SK-N-SH treated with all-trans-retinoic acid at 6 μM for 48 hours (cell line): ENCODE results near the gene LRBA.

ENCODE experiments used
- ATAC-seq: fragments of 200-7000 bp; cut with Tn5 transposase; 3 replicates; pipeline ENCODE4 v1.9.1; 2020; ENCODE audit warnings: mild to moderate bottlenecking, moderate library complexity
- ARNTL ChIP-seq: fragments of 450-650 bp; formaldehyde crosslinking; IDR thresholded peaks from 2 replicates; pipeline ENCODE4 v1.5.0; 2020; ENCODE audit warnings: low read depth, mild to moderate bottlenecking, moderate library complexity, borderline replicate concordance
- BACH2 ChIP-seq: fragments of 250-450 bp; sonication (Bioruptor Pico); IDR thresholded peaks from 2 replicates; pipeline ENCODE4 v1.9.0; 2021; ENCODE audit warnings: mild to moderate bottlenecking, borderline replicate concordance
- CSDC2 ChIP-seq: fragments of 250-450 bp; sonication (Bioruptor Pico); IDR thresholded peaks from 2 replicates; pipeline ENCODE4 v1.5.0; 2020; ENCODE audit warnings: mild to moderate bottlenecking, moderate library complexity
- ESRRG ChIP-seq: fragments of 250-450 bp; sonication (Bioruptor Pico); IDR thresholded peaks from 2 replicates; pipeline ENCODE4 v1.6.1; 2021; ENCODE audit warnings: mild to moderate bottlenecking
- GLIS3 ChIP-seq: fragments of 250-450 bp; sonication (Bioruptor Pico); IDR thresholded peaks from 2 replicates; pipeline ENCODE4 v1.5.0; 2020; ENCODE audit warnings: mild to moderate bottlenecking, moderate library complexity
- ISL1 ChIP-seq: fragments of 250-450 bp; sonication (Bioruptor Pico); IDR thresholded peaks from 2 replicates; pipeline ENCODE4 v2.1.2; 2022; ENCODE audit warnings: mild to moderate bottlenecking, moderate library complexity
- OSR1 ChIP-seq: fragments of 250-450 bp; sonication (Bioruptor Pico); IDR thresholded peaks from 2 replicates; pipeline ENCODE4 v1.8.0; 2022; ENCODE audit warnings: moderate library complexity, mild to moderate bottlenecking, inconsistent platforms
- PPARA ChIP-seq: fragments of 250-450 bp; sonication (Bioruptor Pico); IDR thresholded peaks from 2 replicates; pipeline ENCODE4 v1.5.0; 2020; ENCODE audit warnings: mild to moderate bottlenecking, borderline replicate concordance
- RARB ChIP-seq: fragments of 250-450 bp; sonication (Bioruptor Pico); IDR thresholded peaks from 2 replicates; pipeline ENCODE4 v1.8.0; 2021; ENCODE audit warnings: mild to moderate bottlenecking, moderate library complexity
- SNAI2 ChIP-seq: fragments of 250-450 bp; sonication (Bioruptor Pico); IDR thresholded peaks from 2 replicates; pipeline ENCODE4 v1.5.0; 2020; ENCODE audit warnings: mild to moderate bottlenecking, moderate library complexity
- TCF4 ChIP-seq: fragments of 250-450 bp; sonication (Bioruptor Pico); IDR thresholded peaks from 2 replicates; pipeline ENCODE4 v1.8.0; 2021; ENCODE audit warnings: mild to moderate bottlenecking, moderate library complexity, borderline replicate concordance
- ZC3H10 ChIP-seq: fragments of 250-450 bp; sonication (Bioruptor Pico); IDR thresholded peaks from 2 replicates; pipeline ENCODE4 v1.5.1; 2021; ENCODE audit warnings: mild to moderate bottlenecking, moderate library complexity
- ZFP3 ChIP-seq: fragments of 250-450 bp; sonication (Bioruptor Pico); IDR thresholded peaks from 2 replicates; pipeline ENCODE4 v1.5.0; 2020; ENCODE audit warnings: mild to moderate bottlenecking, moderate library complexity
- ZFP30 ChIP-seq: fragments of 450-650 bp; formaldehyde crosslinking; IDR thresholded peaks from 2 replicates; pipeline ENCODE4 v1.5.0; 2022; ENCODE audit warnings: mild to moderate bottlenecking, moderate library complexity
- ZNF565 ChIP-seq: fragments of 450-650 bp; formaldehyde crosslinking; conservative IDR thresholded peaks from 2 replicates; pipeline ENCODE4 v1.5.0; 2020; ENCODE audit warnings: low read depth, mild to moderate bottlenecking, moderate library complexity
- ZNF70 ChIP-seq: fragments of 450-650 bp; formaldehyde crosslinking; IDR thresholded peaks from 2 replicates; pipeline ENCODE4 v1.5.0; 2020; ENCODE audit warnings: mild to moderate bottlenecking, moderate library complexity
- ZNF8 ChIP-seq: fragments of 450-650 bp; formaldehyde crosslinking; IDR thresholded peaks from 2 replicates; pipeline ENCODE4 v1.5.0; 2020; ENCODE audit warnings: mild to moderate bottlenecking, moderate library complexity
- TF ChIP-seq, protein P1 (sequence below): fragments of 250-450 bp; sonication (Bioruptor Pico); IDR thresholded peaks from 2 replicates; pipeline ENCODE4 v1.5.1; 2020; ENCODE audit warnings: low read depth, mild to moderate bottlenecking, moderate library complexity
- TF ChIP-seq, protein P2 (sequence below): fragments of 250-450 bp; sonication (Bioruptor Pico); IDR thresholded peaks from 2 replicates; pipeline ENCODE4 v1.8.0; 2021; ENCODE audit warnings: low read depth, mild to moderate bottlenecking, moderate library complexity, borderline replicate concordance
- TF ChIP-seq, protein P3 (sequence below): fragments of 250-450 bp; sonication (Bioruptor Pico); IDR thresholded peaks from 2 replicates; pipeline ENCODE4 v1.5.1; 2021; ENCODE audit warnings: mild to moderate bottlenecking, moderate library complexity
- TF ChIP-seq, protein P4 (sequence below): fragments of 250-450 bp; sonication (Bioruptor Pico); IDR thresholded peaks from 2 replicates; pipeline ENCODE4 v1.8.0; 2020; ENCODE audit warnings: mild to moderate bottlenecking, moderate library complexity, borderline replicate concordance
- TF ChIP-seq, protein P5 (sequence below): fragments of 250-450 bp; sonication (Bioruptor Pico); IDR thresholded peaks from 2 replicates; pipeline ENCODE4 v1.5.0; 2020; ENCODE audit warnings: mild to moderate bottlenecking, moderate library complexity

Gene LRBA

DNA sequence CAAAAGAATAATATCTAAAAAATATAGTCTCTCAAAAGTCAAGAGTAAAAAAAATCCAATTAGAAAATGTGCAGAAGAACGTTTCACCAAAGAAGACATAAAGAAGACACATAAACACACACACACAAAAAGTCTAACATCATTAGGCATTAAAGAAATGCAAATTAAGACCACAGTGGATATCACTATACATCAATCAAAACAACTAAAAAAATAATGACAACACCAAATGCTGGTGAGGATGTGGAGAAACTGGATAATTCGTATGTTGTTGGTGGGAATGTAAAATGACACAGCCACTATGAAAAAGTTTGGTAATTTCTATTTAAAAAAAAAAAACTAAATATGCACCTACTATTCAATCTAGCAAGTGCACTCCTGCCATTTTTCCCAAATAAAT lies 66.4 kb downstream of the LRBA start:
- TF ChIP-seq OSR1 (CRISPR knock-in tag) (no peak), ZFP3 (no peak), SNAI2 (no peak), ZNF8 (CRISPR knock-in tag) (no peak), PPARA (no peak), ZNF70 (no peak), RARB (CRISPR knock-in tag) (no peak)
- TF ChIP-seq, protein P1, sequence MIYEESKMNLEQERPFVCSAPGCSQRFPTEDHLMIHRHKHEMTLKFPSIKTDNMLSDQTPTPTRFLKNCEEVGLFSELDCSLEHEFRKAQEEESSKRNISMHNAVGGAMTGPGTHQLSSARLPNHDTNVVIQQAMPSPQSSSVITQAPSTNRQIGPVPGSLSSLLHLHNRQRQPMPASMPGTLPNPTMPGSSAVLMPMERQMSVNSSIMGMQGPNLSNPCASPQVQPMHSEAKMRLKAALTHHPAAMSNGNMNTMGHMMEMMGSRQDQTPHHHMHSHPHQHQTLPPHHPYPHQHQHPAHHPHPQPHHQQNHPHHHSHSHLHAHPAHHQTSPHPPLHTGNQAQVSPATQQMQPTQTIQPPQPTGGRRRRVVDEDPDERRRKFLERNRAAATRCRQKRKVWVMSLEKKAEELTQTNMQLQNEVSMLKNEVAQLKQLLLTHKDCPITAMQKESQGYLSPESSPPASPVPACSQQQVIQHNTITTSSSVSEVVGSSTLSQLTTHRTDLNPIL: no peak
- TF ChIP-seq, protein P2, sequence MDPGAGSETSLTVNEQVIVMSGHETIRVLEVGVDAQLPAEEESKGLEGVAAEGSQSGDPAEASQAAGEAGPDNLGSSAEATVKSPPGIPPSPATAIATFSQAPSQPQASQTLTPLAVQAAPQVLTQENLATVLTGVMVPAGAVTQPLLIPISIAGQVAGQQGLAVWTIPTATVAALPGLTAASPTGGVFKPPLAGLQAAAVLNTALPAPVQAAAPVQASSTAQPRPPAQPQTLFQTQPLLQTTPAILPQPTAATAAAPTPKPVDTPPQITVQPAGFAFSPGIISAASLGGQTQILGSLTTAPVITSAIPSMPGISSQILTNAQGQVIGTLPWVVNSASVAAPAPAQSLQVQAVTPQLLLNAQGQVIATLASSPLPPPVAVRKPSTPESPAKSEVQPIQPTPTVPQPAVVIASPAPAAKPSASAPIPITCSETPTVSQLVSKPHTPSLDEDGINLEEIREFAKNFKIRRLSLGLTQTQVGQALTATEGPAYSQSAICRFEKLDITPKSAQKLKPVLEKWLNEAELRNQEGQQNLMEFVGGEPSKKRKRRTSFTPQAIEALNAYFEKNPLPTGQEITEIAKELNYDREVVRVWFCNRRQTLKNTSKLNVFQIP (CRISPR knock-in tag): no peak
- ATAC-seq: no peak

DNA sequence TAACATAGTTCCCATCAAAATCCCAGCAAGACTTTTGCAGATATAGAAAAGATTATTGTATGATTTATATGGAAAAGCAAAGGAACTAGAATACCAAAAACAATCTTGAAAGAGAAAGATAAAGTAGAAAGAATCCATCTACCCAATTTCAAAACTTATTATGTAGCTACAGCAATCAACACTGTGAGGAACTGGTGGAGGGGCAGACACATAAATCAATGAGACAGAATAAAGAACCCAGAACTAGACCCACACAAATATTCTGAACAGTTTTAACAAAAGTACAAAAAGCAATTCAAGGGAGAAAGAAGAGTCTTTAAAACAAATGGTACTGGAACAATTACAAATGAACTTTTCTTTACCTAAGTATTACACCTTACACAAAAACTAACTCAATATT lies 67.0 kb downstream of the LRBA start:
- TF ChIP-seq CSDC2 (CRISPR knock-in tag) (no peak), ZC3H10 (no peak), ZFP30 (CRISPR knock-in tag) (no peak), RARB (CRISPR knock-in tag) (no peak), ISL1 (no peak), ARNTL (CRISPR knock-in tag) (no peak), BACH2 (CRISPR knock-in tag) (no peak), ZNF70 (no peak), ESRRG (no peak)
- TF ChIP-seq, protein P1: no peak
- TF ChIP-seq, protein P3, sequence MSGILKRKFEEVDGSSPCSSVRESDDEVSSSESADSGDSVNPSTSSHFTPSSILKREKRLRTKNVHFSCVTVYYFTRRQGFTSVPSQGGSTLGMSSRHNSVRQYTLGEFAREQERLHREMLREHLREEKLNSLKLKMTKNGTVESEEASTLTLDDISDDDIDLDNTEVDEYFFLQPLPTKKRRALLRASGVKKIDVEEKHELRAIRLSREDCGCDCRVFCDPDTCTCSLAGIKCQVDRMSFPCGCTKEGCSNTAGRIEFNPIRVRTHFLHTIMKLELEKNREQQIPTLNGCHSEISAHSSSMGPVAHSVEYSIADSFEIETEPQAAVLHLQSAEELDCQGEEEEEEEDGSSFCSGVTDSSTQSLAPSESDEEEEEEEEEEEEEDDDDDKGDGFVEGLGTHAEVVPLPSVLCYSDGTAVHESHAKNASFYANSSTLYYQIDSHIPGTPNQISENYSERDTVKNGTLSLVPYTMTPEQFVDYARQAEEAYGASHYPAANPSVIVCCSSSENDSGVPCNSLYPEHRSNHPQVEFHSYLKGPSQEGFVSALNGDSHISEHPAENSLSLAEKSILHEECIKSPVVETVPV (CRISPR knock-in tag): no peak
- TF ChIP-seq, protein P4, sequence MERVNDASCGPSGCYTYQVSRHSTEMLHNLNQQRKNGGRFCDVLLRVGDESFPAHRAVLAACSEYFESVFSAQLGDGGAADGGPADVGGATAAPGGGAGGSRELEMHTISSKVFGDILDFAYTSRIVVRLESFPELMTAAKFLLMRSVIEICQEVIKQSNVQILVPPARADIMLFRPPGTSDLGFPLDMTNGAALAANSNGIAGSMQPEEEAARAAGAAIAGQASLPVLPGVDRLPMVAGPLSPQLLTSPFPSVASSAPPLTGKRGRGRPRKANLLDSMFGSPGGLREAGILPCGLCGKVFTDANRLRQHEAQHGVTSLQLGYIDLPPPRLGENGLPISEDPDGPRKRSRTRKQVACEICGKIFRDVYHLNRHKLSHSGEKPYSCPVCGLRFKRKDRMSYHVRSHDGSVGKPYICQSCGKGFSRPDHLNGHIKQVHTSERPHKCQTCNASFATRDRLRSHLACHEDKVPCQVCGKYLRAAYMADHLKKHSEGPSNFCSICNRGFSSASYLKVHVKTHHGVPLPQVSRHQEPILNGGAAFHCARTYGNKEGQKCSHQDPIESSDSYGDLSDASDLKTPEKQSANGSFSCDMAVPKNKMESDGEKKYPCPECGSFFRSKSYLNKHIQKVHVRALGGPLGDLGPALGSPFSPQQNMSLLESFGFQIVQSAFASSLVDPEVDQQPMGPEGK (CRISPR knock-in tag): no peak
- TF ChIP-seq, all 23 proteins: peak for 0
- no peak for ATAC-seq

DNA sequence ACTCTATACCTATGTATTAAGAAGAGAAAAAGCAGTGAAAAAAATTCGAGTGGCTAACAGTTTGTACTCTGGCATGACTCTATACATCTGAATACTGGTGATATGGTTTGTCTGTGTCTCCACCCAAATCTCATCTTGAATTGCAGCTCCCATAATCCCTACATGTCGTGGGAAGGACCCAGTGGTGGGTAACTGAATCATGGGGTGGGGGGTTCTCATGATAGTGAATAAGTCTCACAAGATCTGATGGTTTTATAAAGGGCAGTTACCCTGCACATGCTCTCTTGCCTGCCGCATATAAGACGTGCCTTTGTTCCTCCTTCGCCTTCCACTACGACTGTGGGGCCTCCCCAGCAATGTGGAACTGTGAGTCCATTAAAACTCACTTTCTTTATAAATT lies 70.4 kb downstream of the LRBA start:
- TF ChIP-seq ZFP3 (no peak), ZNF565 (no peak), BACH2 (CRISPR knock-in tag) (no peak), CSDC2 (CRISPR knock-in tag) (no peak), OSR1 (CRISPR knock-in tag) (no peak), ARNTL (CRISPR knock-in tag) (no peak), ZFP30 (CRISPR knock-in tag) (no peak), PPARA (no peak), GLIS3 (CRISPR knock-in tag) (no peak), TCF4 (no peak)
- TF ChIP-seq, protein P3 (CRISPR knock-in tag): no peak
- TF ChIP-seq, protein P2 (CRISPR knock-in tag): no peak
- TF ChIP-seq, protein P1: no peak
- TF ChIP-seq, protein P5, sequence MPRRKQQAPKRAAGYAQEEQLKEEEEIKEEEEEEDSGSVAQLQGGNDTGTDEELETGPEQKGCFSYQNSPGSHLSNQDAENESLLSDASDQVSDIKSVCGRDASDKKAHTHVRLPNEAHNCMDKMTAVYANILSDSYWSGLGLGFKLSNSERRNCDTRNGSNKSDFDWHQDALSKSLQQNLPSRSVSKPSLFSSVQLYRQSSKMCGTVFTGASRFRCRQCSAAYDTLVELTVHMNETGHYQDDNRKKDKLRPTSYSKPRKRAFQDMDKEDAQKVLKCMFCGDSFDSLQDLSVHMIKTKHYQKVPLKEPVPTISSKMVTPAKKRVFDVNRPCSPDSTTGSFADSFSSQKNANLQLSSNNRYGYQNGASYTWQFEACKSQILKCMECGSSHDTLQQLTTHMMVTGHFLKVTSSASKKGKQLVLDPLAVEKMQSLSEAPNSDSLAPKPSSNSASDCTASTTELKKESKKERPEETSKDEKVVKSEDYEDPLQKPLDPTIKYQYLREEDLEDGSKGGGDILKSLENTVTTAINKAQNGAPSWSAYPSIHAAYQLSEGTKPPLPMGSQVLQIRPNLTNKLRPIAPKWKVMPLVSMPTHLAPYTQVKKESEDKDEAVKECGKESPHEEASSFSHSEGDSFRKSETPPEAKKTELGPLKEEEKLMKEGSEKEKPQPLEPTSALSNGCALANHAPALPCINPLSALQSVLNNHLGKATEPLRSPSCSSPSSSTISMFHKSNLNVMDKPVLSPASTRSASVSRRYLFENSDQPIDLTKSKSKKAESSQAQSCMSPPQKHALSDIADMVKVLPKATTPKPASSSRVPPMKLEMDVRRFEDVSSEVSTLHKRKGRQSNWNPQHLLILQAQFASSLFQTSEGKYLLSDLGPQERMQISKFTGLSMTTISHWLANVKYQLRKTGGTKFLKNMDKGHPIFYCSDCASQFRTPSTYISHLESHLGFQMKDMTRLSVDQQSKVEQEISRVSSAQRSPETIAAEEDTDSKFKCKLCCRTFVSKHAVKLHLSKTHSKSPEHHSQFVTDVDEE (CRISPR knock-in tag): no peak
- TF ChIP-seq, all 23 proteins: peak for 0
- ATAC-seq: no peak
